Body of pancreas (tissue), 4 donors: ENCODE data around the gene CLRN2. TPM values are rescaled to one million over a fixed set of nuclear protein-coding genes. Genes with fewer than 3 reads are reported as not detected.
"Not testable (repeated sequence)": the region's sequence is repeated elsewhere in the genome, so short reads cannot be mapped to it uniquely, and the experiment has no call there.

ENCODE experiments used
- ATAC-seq: fragments of 150-250 bp; one replicate; pipeline ENCODE4 v1.9.1; 2016
- DNase-seq, 4 donors: peaks; one replicate each; pipeline ENCODE4 v3.0.0-alpha.2; 2019
- H3K27ac ChIP-seq, 4 donors: fragments of 200-600 bp; sonication (generic); 1 replicate in 3 of 4; 2 replicates in 1 of 4; pipeline versions ENCODE4 v1.5.1 to v1.6.1; 2016 to 2019; ENCODE audit warnings: mild to moderate bottlenecking in 1 of 4, mixed read lengths in 1 of 4, moderate library complexity in 1 of 4
- H3K27me3 ChIP-seq, 2 donors: fragments of 200-600 bp; sonication (generic); one replicate each; pipeline ENCODE4 v1.6.0; 2016; ENCODE audit warnings: mild to moderate bottlenecking in 1 of 2
- H3K36me3 ChIP-seq, 2 donors: fragments of 200-600 bp; sonication (generic); replicated peaks in 1 of 2; 2 replicates each; pipeline ENCODE4 v1.5.1; 2016; ENCODE audit warnings: low read depth in 2 of 2; ENCODE audit not compliant: insufficient read depth in 1 of 2
- H3K4me1 ChIP-seq: fragments of 200-600 bp; sonication (generic); one replicate; pipeline ENCODE4 v1.6.0; 2016
- H3K4me3 ChIP-seq, 2 donors: fragments of 200-600 bp; sonication (generic); 1 replicate in 1 of 2; 2 replicates in 1 of 2; pipeline ENCODE4 v1.5.1; 2016 to 2019
- H3K9me3 ChIP-seq, 3 donors: fragments of 200-600 bp; sonication (generic); 1 replicate in 2 of 3; 2 replicates in 1 of 3; pipeline ENCODE4 v1.5.1; 2016
- POLR2A ChIP-seq, 3 donors: fragments of 450-650 bp; IDR thresholded peaks; one replicate each; pipeline ENCODE4 v1.6.1; 2016; ENCODE audit warnings: antibody characterized with exemption in 3 of 3, mild to moderate bottlenecking in 2 of 3
- WGBS, 2 donors: methylation state at CpG; one replicate each; pipeline ENCODE4 v1.1.5; 2017; 5-methylcytosine and 5-hydroxymethylcytosine counted together
- intact Hi-C: fragments of 100-400 bp; cut with DNase I; formaldehyde crosslinking; loops from one replicate; pipeline ENCODE4 v1.15.1; 2023
- total RNA-seq, 2 donors: library from RNA; depleted of rRNA; stranded (reverse); fragments of >200 nt; gene quantifications; one replicate each; pipeline ENCODE4 v1.1.0, GENCODE V29; 2016
- TF ChIP-seq, protein P1 (sequence below), 7 experiments: fragments of 450-650 bp in 4 of 7; fragments of 200-600 bp in 3 of 7; sonication (generic) in 3 of 7; IDR thresholded peaks; one replicate each; pipeline ENCODE4 v1.5.1; 2016 to 2019; ENCODE audit warnings: antibody characterized with exemption in 7 of 7

CLRN2 gene
- total RNA-seq, 2 donors from 2014 or later, result not detected

DNA sequence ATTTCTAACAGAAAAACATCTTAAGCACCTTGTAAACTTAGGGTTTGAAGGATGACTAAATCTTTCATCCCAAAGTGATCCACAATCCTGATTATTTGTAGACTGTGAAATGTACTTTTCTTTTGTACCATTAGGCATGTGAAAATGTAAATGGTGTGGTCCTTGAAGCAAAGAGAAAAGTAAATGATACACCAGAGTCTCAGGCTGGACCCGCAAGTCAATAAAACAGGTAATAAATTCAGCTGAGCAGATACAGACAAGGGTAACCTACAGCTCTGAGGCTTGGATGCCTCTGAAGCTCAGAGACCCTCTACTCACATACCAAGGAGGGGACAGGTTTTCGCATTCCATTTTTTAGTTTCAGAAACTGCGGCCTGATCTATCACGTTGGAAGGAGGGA, 59.2 kb downstream of the CLRN2 start:
- Histone ChIP-seq H3K4me3 (no peak overlapping the region), H3K36me3 (no peaks in the 10 kb centered on the region), H3K27ac (no peak overlapping the region), H3K9me3 (no peaks in the 10 kb centered on the region), H3K4me1 (peaks cover 18% of the 10 kb centered on the region), H3K27me3 (no peaks in the 10 kb centered on the region)
- ATAC-seq (no peak), DNase-seq (no peak)
- intact Hi-C loops, result no loop called here
- TF ChIP-seq, protein P1, sequence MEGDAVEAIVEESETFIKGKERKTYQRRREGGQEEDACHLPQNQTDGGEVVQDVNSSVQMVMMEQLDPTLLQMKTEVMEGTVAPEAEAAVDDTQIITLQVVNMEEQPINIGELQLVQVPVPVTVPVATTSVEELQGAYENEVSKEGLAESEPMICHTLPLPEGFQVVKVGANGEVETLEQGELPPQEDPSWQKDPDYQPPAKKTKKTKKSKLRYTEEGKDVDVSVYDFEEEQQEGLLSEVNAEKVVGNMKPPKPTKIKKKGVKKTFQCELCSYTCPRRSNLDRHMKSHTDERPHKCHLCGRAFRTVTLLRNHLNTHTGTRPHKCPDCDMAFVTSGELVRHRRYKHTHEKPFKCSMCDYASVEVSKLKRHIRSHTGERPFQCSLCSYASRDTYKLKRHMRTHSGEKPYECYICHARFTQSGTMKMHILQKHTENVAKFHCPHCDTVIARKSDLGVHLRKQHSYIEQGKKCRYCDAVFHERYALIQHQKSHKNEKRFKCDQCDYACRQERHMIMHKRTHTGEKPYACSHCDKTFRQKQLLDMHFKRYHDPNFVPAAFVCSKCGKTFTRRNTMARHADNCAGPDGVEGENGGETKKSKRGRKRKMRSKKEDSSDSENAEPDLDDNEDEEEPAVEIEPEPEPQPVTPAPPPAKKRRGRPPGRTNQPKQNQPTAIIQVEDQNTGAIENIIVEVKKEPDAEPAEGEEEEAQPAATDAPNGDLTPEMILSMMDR (IDR thresholded peaks at IDR 0.05), result no peak
- no peak for TF ChIP-seq POLR2A (IDR thresholded peaks at IDR 0.05)
- WGBS, 2 donors, result 75 to 82% methylated on average over 4 of the region's 4 CpGs

DNA sequence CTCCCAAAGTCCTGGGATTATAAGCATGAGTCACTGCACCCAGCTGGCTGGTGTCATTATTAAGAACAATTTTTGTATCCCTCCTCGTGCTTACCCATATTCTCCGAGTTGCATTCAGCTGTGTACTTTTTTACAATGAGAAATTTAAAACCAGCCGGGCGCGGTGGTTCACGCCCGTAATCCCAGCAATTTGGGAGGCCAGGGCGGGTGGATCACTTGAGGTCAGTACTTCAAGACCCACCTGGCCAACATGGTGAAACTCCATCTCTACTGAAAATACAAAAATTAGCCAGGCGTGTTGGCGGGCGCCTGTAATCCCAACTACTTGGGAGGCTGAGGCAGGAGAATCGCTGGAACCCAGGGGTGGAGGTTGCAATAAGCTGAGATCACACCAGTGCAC, 60.2 kb downstream of the CLRN2 start:
- DNase-seq, intact Hi-C loops, H3K4me3 ChIP-seq, H3K9me3 ChIP-seq, H3K27ac ChIP-seq, ATAC-seq, H3K27me3 ChIP-seq, H3K36me3 ChIP-seq: not testable (repeated sequence)
- H3K4me1 ChIP-seq, result peaks cover 19% of the 10 kb centered on the region
- WGBS, 2 donors, result 87% methylated on average over 12 of the region's 12 CpGs

Other genes starting within 250 kb of the CLRN2 start
- gene QDPR, start 3.1 kb upstream of the CLRN2 start, total RNA-seq, result 10 to 100 TPM in 1 of 2 donors, 1 to 10 TPM in 1; 7.3 to 13.8 TPM
- 10 to 100 TPM; 28.0 to 28.8 TPM for gene LAP3, start 62.0 kb downstream of the CLRN2 start, total RNA-seq
- gene MED28, start 99.5 kb downstream of the CLRN2 start, total RNA-seq, result 10 to 100 TPM in 1 of 2 donors, 1 to 10 TPM in 1; 8.8 to 19.8 TPM